Lower leg skin (tissue), 4 donors: ENCODE data around the gene CLEC6A. TPM values are rescaled to one million over a fixed set of nuclear protein-coding genes. Genes with fewer than 3 reads are reported as not detected.

Source experiments
- DNase-seq, 2 donors: peaks; one replicate each; pipeline ENCODE4 v3.0.0-alpha.2; 2019; ENCODE audit warnings: low spot score in 2 of 2
- H3K4me3 ChIP-seq: fragments of 200-600 bp; sonication (generic); 2 replicates; pipeline ENCODE4 v1.5.1; 2017; ENCODE audit warnings: mild to moderate bottlenecking, low read depth; ENCODE audit not compliant: poor library complexity, severe bottlenecking
- CTCF ChIP-seq, 3 donors: fragments of 450-650 bp; IDR thresholded peaks; one replicate each; pipeline ENCODE4 v1.5.1; 2016; ENCODE audit warnings: antibody characterized with exemption in 3 of 3, mild to moderate bottlenecking in 3 of 3, moderate library complexity in 2 of 3
- POLR2A ChIP-seq, 2 donors: fragments of 450-650 bp; IDR thresholded peaks; one replicate each; pipeline ENCODE4 v1.6.1; 2016 to 2017; ENCODE audit warnings: antibody characterized with exemption in 2 of 2, mild to moderate bottlenecking in 1 of 2, moderate library complexity in 1 of 2
- WGBS, 2 donors: methylation state at CpG; one replicate each; pipeline ENCODE4 v1.1.5; 2018; 5-methylcytosine and 5-hydroxymethylcytosine counted together
- intact Hi-C: fragments of 100-400 bp; cut with DNase I; formaldehyde crosslinking; loops from one replicate; pipeline ENCODE4 v1.15.0; 2023; ENCODE audit warnings: low total_unique reads
- total RNA-seq, 4 donors: library from RNA; depleted of rRNA; stranded (reverse); fragments of >200 nt; gene quantifications; one replicate each; pipeline ENCODE4 v1.1.0, GENCODE V29; 2016

Gene CLEC6A
- total RNA-seq, 4 donors from 2014 or later, result not detected

GRCh38 chr12:8504351-8504750 is 48.6 kb downstream of the CLEC6A start:
- intact Hi-C loops, result no loop called here
- DNase-seq, result no peak
- no peak overlapping the region for H3K4me3 ChIP-seq
- WGBS, 2 donors, result 83 to 84% methylated on average over 1 of the region's 1 CpG
- TF ChIP-seq CTCF (IDR thresholded peaks at IDR 0.05) (no peak), POLR2A (IDR thresholded peaks at IDR 0.05) (no peak)

DNA sequence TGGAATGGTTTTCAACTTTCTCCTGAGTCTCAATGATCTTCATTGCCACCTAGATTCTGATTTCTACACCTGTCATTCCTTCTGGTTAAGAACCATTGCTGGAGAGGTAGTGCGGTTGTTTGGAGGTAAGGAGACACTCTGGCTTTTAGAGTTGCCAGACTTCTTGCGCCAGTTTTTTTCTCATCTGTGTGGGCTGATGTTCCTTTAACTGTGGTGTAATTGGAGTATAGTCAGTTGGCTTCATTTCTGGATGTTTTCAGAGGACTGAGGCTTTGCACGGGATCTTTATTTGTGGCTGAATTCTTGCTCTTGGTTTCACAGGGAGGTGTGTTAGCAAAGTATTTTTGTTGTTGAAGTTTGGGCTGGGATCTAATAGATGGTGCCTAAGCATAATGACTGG is 51.8 kb downstream of the CLEC6A start:
- no peak for TF ChIP-seq POLR2A (IDR thresholded peaks at IDR 0.05)
- no peak for TF ChIP-seq CTCF (IDR thresholded peaks at IDR 0.05)
- no peak for DNase-seq
- intact Hi-C loops, result no loop called here
- 76 to 80% methylated on average over 3 of the region's 3 CpGs for WGBS, 2 donors
- H3K4me3 ChIP-seq, result no peak overlapping the region

- TF ChIP-seq POLR2A (IDR thresholded peaks at IDR 0.05), result no peak
- no peak for TF ChIP-seq CTCF (IDR thresholded peaks at IDR 0.05)
- no peak for DNase-seq
- no peak overlapping the region for H3K4me3 ChIP-seq
- WGBS, 2 donors, result 75 to 82% methylated on average over 3 of the region's 3 CpGs
- intact Hi-C loops, result no loop called here
These were observed 52.5 kb downstream of the CLEC6A start for GRCh38 chr12:8508223-8508622.

GRCh38 chr12:8508910-8509841 is 53.4 kb downstream of the CLEC6A start:
- TF ChIP-seq CTCF (IDR thresholded peaks at IDR 0.05), result no peak
- no peak for TF ChIP-seq POLR2A (IDR thresholded peaks at IDR 0.05)
- WGBS, 2 donors, result 49 to 54% methylated on average over 12 of the region's 12 CpGs
- H3K4me3 ChIP-seq, result no peak overlapping the region
- intact Hi-C loops, result no loop called here
- DNase-seq, result no peak

- WGBS, 2 donors, result 74 to 75% methylated on average over 4 of the region's 4 CpGs
- no peak for DNase-seq
- H3K4me3 ChIP-seq, result no peak within 1 kb of the TSS
- intact Hi-C loops, result no loop called here
- TF ChIP-seq POLR2A (IDR thresholded peaks at IDR 0.05) (no peak), CTCF (IDR thresholded peaks at IDR 0.05) (no peak)
These were observed 57.5 kb downstream of the CLEC6A start, which contains the start of gene CLEC4D for GRCh38 chr12:8513256-8513655. TSS of gene CLEC4D (plus strand) at chr12:8513503. CDS start at chr12:8513733, 230 bp downstream.
